ENCODE results near the gene EVPL.
"Not testable (repeated sequence)": the region's sequence is repeated elsewhere in the genome, so short reads cannot be mapped to it uniquely, and the experiment has no call there.

The EVPL gene

GRCh38 chr17:75995385-75995925 lies 31.7 kb downstream of the EVPL start:
- DNase-seq: no peak

DNA sequence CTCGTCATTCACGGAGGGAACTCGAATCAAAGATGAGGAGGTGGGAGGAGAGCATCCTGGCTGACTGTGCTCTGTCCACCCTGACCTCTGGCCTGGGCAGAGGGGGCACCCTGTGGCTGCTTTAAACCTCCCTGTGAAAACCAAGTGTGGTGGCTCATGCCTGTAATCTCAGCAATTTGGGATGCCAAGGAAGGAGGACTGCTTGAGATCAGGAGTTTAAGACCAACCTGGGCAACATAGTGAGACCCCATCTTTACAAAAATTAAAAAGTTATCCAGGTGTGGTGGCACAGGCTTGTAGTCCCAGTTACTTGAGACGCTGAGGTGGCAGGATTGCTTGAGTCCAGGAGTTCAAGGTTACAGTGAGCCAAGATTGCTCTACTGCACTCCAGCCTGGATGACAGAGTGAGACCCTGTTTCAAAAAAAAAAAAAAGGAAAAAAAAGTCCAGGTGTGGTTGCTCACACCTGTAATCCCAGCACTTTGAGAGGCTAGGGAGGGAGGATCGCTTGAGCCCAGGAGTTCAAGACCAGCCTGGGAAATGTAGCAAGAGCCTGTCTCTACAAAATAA lies 32.2 kb downstream of the EVPL start:
- DNase-seq: no peak

- DNase-seq: no peak
These were observed 35.7 kb downstream of the EVPL start for GRCh38 chr17:75991396-75991795.

DNA sequence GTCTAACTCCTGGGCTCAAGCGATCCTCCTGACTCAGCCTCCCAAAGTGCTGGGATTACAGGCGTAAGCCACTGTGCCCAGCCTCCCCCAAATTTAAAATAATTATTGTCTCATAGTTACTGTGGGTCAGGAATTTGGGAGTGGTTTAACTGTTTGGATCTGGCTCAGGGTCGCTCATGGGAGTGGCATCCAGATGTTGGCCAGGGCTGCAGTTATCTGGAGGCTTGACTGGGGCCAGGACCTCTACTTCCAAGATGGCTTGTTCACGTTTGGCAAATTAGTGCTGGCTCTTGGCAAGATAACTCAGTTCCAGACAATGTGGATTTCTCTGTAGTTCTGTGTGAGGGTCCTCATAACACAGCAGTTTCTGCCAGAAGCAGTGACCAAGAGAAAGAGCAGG lies 40.1 kb downstream of the EVPL start:
- DNase-seq: no peak

DNA sequence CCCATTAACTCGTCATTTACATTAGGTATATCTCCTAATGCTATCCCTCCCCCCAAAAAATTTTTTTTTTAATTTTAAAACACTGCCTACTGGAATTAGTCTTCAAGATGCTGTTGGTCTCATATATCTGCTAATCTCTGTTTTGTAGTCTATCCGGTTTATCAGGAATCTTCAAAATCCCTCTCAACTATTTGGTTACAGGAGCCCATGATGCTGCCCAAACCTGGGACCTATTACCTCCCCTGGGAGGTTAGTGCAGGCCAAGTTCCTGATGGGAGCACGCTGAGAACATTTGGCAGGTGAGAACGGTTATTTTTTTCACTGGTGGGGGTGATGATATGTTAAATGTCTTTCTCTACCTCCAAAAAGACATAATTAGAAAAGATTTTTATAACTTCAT lies 41.1 kb downstream of the EVPL start:
- no peak for DNase-seq

DNA sequence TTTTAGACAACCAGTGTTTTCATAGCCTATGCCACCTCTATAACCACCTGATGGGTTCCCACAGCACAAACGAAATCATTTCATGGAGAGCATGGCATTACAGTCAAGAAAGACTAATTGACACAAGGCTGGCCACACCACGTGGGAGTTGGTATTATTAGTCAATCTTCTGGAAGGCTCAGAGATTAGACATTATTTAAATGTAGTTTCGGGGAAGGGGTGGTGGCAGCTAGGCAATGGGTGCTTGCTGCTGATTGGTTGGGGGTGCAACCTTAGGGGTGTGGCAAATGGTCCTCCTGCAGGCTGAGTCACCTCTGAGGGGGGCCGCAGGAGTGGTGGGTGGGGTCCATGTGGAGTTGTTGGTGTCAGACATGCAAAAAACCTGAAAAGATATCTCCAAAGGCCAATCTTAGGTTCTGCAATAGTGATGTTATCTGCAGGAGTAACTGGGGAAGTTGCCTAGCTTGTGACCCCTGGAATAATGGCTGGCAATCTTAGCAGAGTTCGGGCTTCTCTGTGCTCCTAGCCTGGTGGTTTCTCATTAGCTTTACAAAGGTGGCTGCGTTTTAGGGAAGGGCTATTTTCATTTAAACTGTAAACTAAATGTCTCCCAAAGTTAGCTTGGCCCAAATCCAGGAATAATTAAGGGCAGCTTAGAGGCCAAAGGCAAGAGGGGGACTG lies 43.5 kb downstream of the EVPL start:
- peak; percentile 43 for DNase-seq

DNA sequence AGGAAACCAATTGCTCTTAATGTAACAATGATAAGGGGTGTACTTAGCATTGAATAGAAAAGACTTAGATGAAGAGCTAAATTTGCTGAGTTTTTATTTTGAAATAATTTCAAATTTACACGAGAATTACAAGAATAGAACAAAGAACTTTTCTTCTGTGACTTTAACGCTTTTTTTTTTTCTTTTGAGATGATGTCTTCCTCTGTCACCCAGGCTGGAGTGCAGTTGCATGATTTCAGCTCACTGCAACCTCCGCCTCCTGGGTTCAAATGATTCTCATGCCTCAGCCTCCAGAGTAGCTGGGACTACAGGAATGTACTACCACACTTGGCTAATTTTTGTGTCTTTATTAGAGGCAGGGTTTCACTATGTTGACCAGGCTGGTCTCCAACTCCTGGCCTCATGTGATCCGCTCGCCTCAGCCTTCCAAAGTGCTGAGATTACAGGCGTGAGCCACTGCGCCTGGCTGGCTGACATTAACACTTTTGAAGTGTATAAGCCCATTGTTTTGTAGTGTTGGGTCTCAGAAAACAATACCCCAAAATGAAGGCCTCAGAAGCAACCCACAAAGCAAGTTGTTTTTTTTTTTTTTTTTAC lies 46.0 kb downstream of the EVPL start:
- DNase-seq: no peak

- no peak for DNase-seq
These were observed 46.7 kb downstream of the EVPL start for GRCh38 chr17:75980188-75981018.

DNA sequence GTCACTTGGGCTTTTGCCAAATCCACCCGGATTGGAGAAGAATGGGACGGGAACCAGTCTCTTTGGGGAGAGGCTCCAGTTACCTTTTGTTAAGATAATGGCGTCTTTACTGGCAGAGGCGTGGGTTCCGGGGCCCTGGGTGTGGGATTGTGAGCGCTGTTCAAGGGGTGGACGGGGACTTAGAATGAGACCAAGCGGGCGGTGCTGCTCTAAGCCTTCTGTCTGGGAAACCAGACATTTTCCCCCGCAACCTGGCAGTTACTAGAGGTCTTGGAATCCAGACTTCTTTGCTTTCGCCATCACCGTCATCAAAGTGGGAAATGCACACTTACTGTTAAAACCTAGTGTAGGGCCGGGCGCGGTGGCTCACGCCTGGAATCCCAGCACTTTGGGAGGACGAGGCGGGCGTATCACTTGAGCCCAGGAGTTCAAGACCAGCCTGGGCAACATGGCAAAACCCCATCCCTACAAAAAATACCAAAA lies 47.4 kb downstream of the EVPL start:
- no peak for DNase-seq

- peak; percentile 95 for DNase-seq
These were observed 48.0 kb downstream of the EVPL start, which contains the start of the genes ACOX1 and TEN1 for GRCh38 chr17:75978938-75979704. ACOX1 (minus strand) TSS chr17:75979166; CDS start chr17:75979073, 93 bp downstream. TEN1 (plus strand) TSS chr17:75979240; CDS start chr17:75986193, 6,953 bp downstream.

GRCh38 chr17:75976175-75976848 lies 50.8 kb downstream of the EVPL start:
- no peak for DNase-seq

- DNase-seq: no peak
These were observed 51.3 kb downstream of the EVPL start for GRCh38 chr17:75975757-75976174.

DNA sequence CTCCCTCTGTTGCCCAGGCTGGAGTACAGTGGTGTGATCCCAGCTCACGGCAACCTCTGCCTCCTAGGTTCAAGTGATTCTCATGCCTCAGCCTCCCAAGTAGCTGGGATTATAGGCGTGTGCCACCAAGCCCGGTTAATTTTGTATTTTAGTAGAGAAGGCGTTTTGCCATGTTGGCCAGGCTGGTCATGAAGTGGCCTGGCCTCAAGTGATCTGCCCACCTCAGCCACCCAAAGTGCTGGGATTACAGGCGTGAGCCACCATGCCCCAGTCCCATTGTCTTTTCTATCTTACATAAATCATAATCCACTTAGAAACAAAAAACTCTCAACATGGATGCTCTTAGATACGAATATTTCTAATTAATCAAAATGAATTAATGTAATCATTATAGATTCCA lies 51.9 kb downstream of the EVPL start:
- not testable (repeated sequence) for DNase-seq

DNA sequence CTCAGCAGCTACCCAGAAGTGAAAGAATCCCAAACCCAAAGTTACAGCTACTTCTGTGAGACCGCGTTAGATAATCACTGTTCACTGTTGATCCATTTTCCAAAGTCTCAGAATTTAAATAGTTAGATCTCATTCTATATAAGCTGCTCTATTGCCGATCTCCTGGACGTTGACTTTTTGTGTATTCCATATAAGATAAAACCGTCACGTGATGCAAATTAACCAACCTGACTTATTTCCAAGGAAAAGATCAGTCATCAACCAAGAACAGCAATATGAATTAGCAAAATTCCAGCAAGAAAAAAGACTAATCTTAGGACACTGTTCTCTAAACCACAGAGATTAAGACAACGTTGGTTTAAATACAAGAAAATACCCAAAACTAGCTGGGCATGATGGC lies 56.5 kb downstream of the EVPL start:
- DNase-seq: no peak

GRCh38 chr17:75970011-75970523 lies 57.0 kb downstream of the EVPL start:
- peak; percentile 19 for DNase-seq

DNA sequence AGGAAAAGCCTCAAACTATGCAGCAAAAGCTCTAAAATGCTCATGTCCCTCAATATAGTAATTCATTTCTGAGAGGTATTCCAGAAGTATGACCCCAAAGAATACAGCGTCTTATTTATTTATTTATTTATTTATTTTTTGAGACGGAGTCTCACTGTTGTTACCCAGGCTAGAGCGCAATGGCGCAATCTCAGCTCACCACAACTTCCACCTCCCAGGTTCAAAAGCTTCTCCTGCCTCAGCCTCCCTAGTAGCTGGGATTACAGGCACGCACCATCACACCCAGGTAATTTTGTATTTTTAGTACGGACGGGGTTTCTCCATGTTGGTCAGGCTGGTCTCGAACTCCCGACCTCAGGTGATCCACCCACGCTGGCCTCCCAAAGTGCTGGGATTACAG lies 58.1 kb downstream of the EVPL start:
- not testable (repeated sequence) for DNase-seq

GRCh38 chr17:75965468-75965867 lies 61.6 kb downstream of the EVPL start:
- DNase-seq: no peak

GRCh38 chr17:75959839-75960511 lies 67.1 kb downstream of the EVPL start:
- no peak for DNase-seq

DNA sequence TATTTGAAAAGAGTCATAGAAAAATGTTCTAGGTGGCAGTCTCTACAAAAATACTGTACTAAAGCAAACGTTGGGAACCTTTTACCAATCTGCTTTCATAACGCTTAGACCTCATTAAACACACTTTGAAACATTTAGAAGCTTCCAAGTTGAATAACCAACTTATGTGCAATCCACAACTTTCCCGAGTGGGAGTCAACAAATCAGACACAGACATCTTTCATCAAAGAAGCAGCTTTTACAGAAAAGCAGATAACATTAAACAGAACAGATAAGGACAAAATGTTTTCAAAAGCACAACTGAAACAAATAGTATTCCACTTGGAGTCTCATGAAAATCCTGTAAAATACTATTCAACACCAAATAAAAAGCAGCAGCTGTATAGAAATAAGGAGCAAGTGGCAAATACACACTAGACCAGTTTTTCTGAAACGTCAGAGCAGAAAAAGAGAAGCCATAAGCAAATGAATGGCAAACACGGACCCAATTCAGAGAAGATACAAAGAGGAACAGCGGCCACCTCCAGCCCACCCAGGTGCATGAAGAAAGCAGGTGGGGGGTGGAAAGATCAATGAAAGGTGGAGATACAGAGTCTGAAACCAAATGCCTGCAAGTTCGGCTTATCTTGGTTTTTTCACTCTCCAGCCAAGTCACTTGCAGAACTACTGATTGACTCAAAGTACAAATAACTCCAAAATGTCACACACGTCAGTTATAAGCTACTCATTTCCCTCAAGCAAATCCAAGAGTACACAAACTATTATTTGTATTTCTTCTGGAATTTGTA lies 67.9 kb downstream of the EVPL start:
- no peak for DNase-seq
